ENCODE measurements around the gene ECHDC1.

Gene ECHDC1

GRCh38 chr6:127277878-127278843 is 65.2 kb downstream of the ECHDC1 start:
- Histone ChIP-seq H3K4me1 (ENCODE audit: insufficient read depth, low read length) (0 out of 2 replicates have a peak, but pooled peaks cover 3% of the 10 kb centered on the region), H3K27me3 (ENCODE audit: insufficient read depth, low read length) (no peaks in the 10 kb centered on the region), H3K27ac (ENCODE audit: low read length) (no peak overlapping the region), H3K36me3 (ENCODE audit: insufficient read depth, low read depth, low read length) (peaks cover 33% of the 10 kb centered on the region), H3K9ac (ENCODE audit: low read depth, low read length) (no peak overlapping the region), H3K4me3 (ENCODE audit: low read length) (no peak overlapping the region), H3K9me3 (ENCODE audit: insufficient read depth, low read depth, low read length) (no peaks in the 10 kb centered on the region)

GRCh38 chr6:127276331-127276730 is 67.1 kb downstream of the ECHDC1 start:
- H3K36me3 ChIP-seq (ENCODE audit: insufficient read depth, low read depth, low read length), result peaks cover 15% of the 10 kb centered on the region

GRCh38 chr6:127273499-127273898 is 69.9 kb downstream of the ECHDC1 start:
- Histone ChIP-seq H3K9me3 (ENCODE audit: insufficient read depth, low read depth, low read length) (no peaks in the 10 kb centered on the region), H3K4me3 (ENCODE audit: low read length) (no peak overlapping the region), H3K9ac (ENCODE audit: low read depth, low read length) (no peak overlapping the region), H3K27me3 (ENCODE audit: insufficient read depth, low read length) (no peaks in the 10 kb centered on the region), H3K27ac (ENCODE audit: low read length) (no peak overlapping the region), H3K4me1 (ENCODE audit: insufficient read depth, low read length) (peaks cover 9% of the 10 kb centered on the region; the same call in 1 of the 2 replicates), H3K36me3 (ENCODE audit: insufficient read depth, low read depth, low read length) (no peaks in the 10 kb centered on the region)

More at GRCh38 chr6:127276331-127276730, 67.1 kb downstream of the ECHDC1 start:
- Histone ChIP-seq H3K27ac (ENCODE audit: low read length) (no peak overlapping the region), H3K9me3 (ENCODE audit: insufficient read depth, low read depth, low read length) (no peaks in the 10 kb centered on the region), H3K4me1 (ENCODE audit: insufficient read depth, low read length) (peaks cover 6% of the 10 kb centered on the region; the same call in 1 of the 2 replicates), H3K4me3 (ENCODE audit: low read length) (no peak overlapping the region), H3K9ac (ENCODE audit: low read depth, low read length) (no peak overlapping the region), H3K27me3 (ENCODE audit: insufficient read depth, low read length) (no peaks in the 10 kb centered on the region)

DNA sequence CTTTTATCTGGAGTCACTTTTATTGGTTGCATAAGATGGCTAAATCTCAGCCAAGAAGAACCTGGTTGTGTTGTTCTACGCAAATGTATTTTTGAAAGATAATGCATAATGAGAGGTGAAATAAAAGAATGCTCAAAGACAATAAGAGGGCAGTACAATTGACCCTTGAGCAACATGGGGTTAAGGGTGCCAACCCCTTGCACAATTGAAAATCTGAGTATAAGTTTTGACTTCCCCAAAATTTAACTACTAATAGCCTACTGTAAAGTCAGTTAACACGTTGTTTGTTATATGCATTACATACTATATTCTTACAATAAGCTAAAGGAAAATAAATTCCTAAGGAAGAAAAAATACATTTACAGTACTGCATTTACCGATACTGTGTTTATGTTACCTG is 70.8 kb downstream of the ECHDC1 start:
- Histone ChIP-seq H3K4me1 (ENCODE audit: insufficient read depth, low read length) (peaks cover 14% of the 10 kb centered on the region; the same call in 1 of the 2 replicates), H3K27me3 (ENCODE audit: insufficient read depth, low read length) (no peaks in the 10 kb centered on the region), H3K36me3 (ENCODE audit: insufficient read depth, low read depth, low read length) (no peaks in the 10 kb centered on the region), H3K27ac (ENCODE audit: low read length) (no peak overlapping the region), H3K4me3 (ENCODE audit: low read length) (no peak overlapping the region), H3K9ac (ENCODE audit: low read depth, low read length) (no peak overlapping the region), H3K9me3 (ENCODE audit: insufficient read depth, low read depth, low read length) (no peaks in the 10 kb centered on the region)

GRCh38 chr6:127267646-127268625 is 75.5 kb downstream of the ECHDC1 start:
- H3K9ac ChIP-seq (ENCODE audit: low read depth, low read length), result peak overlapping the region; percentile 99
- H3K36me3 ChIP-seq (ENCODE audit: insufficient read depth, low read depth, low read length), result no peaks in the 10 kb centered on the region
- peak overlapping the region; percentile 95 for H3K27ac ChIP-seq (ENCODE audit: low read length)
- H3K27me3 ChIP-seq (ENCODE audit: insufficient read depth, low read length), result no peaks in the 10 kb centered on the region
- H3K9me3 ChIP-seq (ENCODE audit: insufficient read depth, low read depth, low read length), result no peaks in the 10 kb centered on the region
- H3K4me1 ChIP-seq (ENCODE audit: insufficient read depth, low read length), result peaks cover 19% of the 10 kb centered on the region; the same call in 1 of the 2 replicates
- H3K4me3 ChIP-seq (ENCODE audit: low read length), result peak overlapping the region; percentile 100

- Histone ChIP-seq H3K27me3 (ENCODE audit: insufficient read depth, low read length) (no peaks in the 10 kb centered on the region), H3K4me3 (ENCODE audit: low read length) (peak overlapping the region; percentile 100), H3K27ac (ENCODE audit: low read length) (peak overlapping the region; percentile 95), H3K9ac (ENCODE audit: low read depth, low read length) (peak overlapping the region; percentile 99), H3K9me3 (ENCODE audit: insufficient read depth, low read depth, low read length) (no peaks in the 10 kb centered on the region), H3K36me3 (ENCODE audit: insufficient read depth, low read depth, low read length) (no peaks in the 10 kb centered on the region), H3K4me1 (ENCODE audit: insufficient read depth, low read length) (peaks cover 16% of the 10 kb centered on the region; the same call in 1 of the 2 replicates)
These were observed 76.3 kb downstream of the ECHDC1 start for GRCh38 chr6:127266892-127267645.

GRCh38 chr6:127266178-127266891 is 77.1 kb downstream of the ECHDC1 start, which contains the start of gene RNF146:
Gene RNF146 (plus strand): TSS chr6:127266864. CDS start chr6:127280339, 13,475 bp downstream.
- Histone ChIP-seq H3K4me3 (ENCODE audit: low read length) (peak within 1 kb of the TSS; percentile 100), H3K36me3 (ENCODE audit: insufficient read depth, low read depth, low read length) (no peaks in the 10 kb centered on the region), H3K27me3 (ENCODE audit: insufficient read depth, low read length) (no peaks in the 10 kb centered on the region), H3K9me3 (ENCODE audit: insufficient read depth, low read depth, low read length) (no peaks in the 10 kb centered on the region), H3K9ac (ENCODE audit: low read depth, low read length) (peak within 1 kb of the TSS; percentile 99), H3K4me1 (ENCODE audit: insufficient read depth, low read length) (peaks cover 15% of the 10 kb centered on the region; the same call in 1 of the 2 replicates), H3K27ac (ENCODE audit: low read length) (peak within 1 kb of the TSS; percentile 95)

DNA sequence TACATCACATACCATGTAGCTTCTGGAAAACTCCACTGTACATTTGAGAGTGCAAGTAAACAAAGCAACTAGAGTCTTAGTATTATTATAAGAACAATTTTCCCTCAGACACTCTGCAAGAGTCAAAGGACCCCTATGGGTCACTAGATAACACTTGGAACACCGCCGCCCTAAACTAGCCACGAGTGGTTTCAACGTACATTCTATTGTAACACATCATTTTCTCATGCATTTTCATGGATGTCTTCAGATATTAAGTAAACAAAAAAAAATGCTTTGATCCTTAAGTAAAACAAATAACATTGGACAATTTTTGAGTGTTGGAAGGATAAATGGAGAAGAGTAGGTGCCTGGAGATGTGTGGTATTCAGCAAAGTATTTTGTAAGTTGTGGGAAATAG is 79.9 kb downstream of the ECHDC1 start:
- H3K36me3 ChIP-seq (ENCODE audit: insufficient read depth, low read depth, low read length), result no peaks in the 10 kb centered on the region
- H3K27ac ChIP-seq (ENCODE audit: low read length), result no peak overlapping the region
- no peaks in the 10 kb centered on the region for H3K9me3 ChIP-seq (ENCODE audit: insufficient read depth, low read depth, low read length)
- no peak overlapping the region for H3K9ac ChIP-seq (ENCODE audit: low read depth, low read length)
- 0 out of 2 replicates have a peak, but pooled peaks cover 9% of the 10 kb centered on the region for H3K4me1 ChIP-seq (ENCODE audit: insufficient read depth, low read length)
- H3K4me3 ChIP-seq (ENCODE audit: low read length), result no peak overlapping the region
- H3K27me3 ChIP-seq (ENCODE audit: insufficient read depth, low read length), result no peaks in the 10 kb centered on the region

DNA sequence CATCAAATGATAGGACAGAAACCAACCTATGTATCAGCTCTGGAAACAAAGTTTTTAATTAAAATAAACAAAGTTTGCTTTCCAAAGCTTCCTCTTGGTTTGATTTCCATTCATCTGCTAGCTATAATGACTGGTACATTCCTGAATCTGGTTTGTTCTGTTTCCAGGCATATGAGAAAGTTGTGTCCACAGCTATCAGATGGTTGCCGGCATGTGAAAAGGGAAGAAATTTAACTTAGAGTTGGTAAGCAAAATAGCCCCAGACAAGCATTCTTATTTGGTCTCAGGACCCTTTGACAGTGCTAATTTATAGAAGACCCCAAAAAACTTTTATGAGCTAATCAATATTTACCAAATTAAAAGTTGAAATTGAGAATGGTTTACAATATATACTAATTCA is 80.5 kb downstream of the ECHDC1 start:
- Histone ChIP-seq H3K9ac (ENCODE audit: low read depth, low read length) (no peak overlapping the region), H3K36me3 (ENCODE audit: insufficient read depth, low read depth, low read length) (no peaks in the 10 kb centered on the region), H3K27ac (ENCODE audit: low read length) (no peak overlapping the region), H3K9me3 (ENCODE audit: insufficient read depth, low read depth, low read length) (no peaks in the 10 kb centered on the region), H3K4me1 (ENCODE audit: insufficient read depth, low read length) (0 out of 2 replicates have a peak, but pooled peaks cover 5% of the 10 kb centered on the region), H3K4me3 (ENCODE audit: low read length) (no peak overlapping the region), H3K27me3 (ENCODE audit: insufficient read depth, low read length) (no peaks in the 10 kb centered on the region)

DNA sequence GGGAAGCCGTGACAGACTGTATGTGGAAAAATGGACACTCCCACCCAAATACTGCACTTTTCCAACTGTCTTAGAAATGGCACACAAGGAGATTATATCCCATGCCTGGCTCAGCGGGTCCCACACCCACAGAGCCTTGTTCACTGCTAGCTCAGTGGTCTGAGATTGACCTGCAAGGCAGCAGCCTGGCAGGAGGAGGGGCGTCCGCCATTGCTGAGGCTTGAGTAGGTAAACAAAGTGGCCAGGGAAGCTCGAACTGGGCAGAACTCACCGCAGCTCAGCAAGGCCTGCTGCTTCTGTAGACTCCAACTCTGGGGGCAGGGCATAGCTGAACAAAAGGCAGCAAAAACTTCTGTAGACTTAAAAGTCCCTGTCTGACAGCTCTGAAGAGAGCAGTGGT is 88.1 kb downstream of the ECHDC1 start:
- Histone ChIP-seq H3K27ac (ENCODE audit: low read length) (no peak overlapping the region), H3K27me3 (ENCODE audit: insufficient read depth, low read length) (no peaks in the 10 kb centered on the region), H3K4me3 (ENCODE audit: low read length) (no peak overlapping the region), H3K9me3 (ENCODE audit: insufficient read depth, low read depth, low read length) (peaks cover 3% of the 10 kb centered on the region; the same call in 1 of the 2 replicates), H3K9ac (ENCODE audit: low read depth, low read length) (no peak overlapping the region), H3K4me1 (ENCODE audit: insufficient read depth, low read length) (no peaks in the 10 kb centered on the region), H3K36me3 (ENCODE audit: insufficient read depth, low read depth, low read length) (no peaks in the 10 kb centered on the region)
